HepG2 (cell line): ENCODE data around the gene TMEM63B. TPM values are rescaled to one million over a fixed set of nuclear protein-coding genes. Genes with fewer than 3 reads are reported as not detected.

Experiments
- E2F5 ChIP-seq: sonication (generic); formaldehyde crosslinking; conservative IDR thresholded peaks from 2 replicates; pipeline ENCODE4 v1.4.0; 2020; ENCODE audit warnings: missing genetic modification reagents
- ESRRA ChIP-seq: sonication (generic); formaldehyde crosslinking; IDR thresholded peaks from 2 replicates; pipeline ENCODE4 v1.5.1; 2020; ENCODE audit warnings: mild to moderate bottlenecking, low read depth, missing genetic modification reagents
- FOXP1 ChIP-seq, 2 experiments: fragments of 450-650 bp in 1 of 2; IDR thresholded peaks; 2 replicates each; pipeline ENCODE4 v1.6.1; 2017 to 2018; ENCODE audit warnings: antibody characterized with exemption in 1 of 2
- KAT2B ChIP-seq: fragments of 150-350 bp; IDR thresholded peaks from 2 replicates; pipeline ENCODE4 v1.6.1; 2014; ENCODE audit warnings: low read depth, low read length, borderline replicate concordance
- KAT8 ChIP-seq: IDR thresholded peaks from 2 replicates; pipeline ENCODE4 v1.6.1; 2016; ENCODE audit warnings: missing genetic modification reagents, missing compliant biosample characterization
- MYNN ChIP-seq: sonication (generic); formaldehyde crosslinking; IDR thresholded peaks from 2 replicates; pipeline ENCODE4 v1.4.0; 2020; ENCODE audit warnings: mild to moderate bottlenecking, low read depth, missing genetic modification reagents
- NFYC ChIP-seq: IDR thresholded peaks from 2 replicates; pipeline ENCODE4 v1.6.1; 2016; ENCODE audit warnings: missing genetic modification reagents, missing compliant biosample characterization
- NPAS2 ChIP-seq: sonication (generic); formaldehyde crosslinking; IDR thresholded peaks from 2 replicates; pipeline ENCODE4 v1.8.0; 2022; ENCODE audit warnings: mild to moderate bottlenecking, missing genetic modification reagents, borderline replicate concordance
- NR2F2 ChIP-seq: IDR thresholded peaks from 2 replicates; pipeline ENCODE4 v1.6.1; 2012; ENCODE audit warnings: low read depth, inconsistent platforms, borderline replicate concordance
- PHF21A ChIP-seq: sonication (generic); formaldehyde crosslinking; IDR thresholded peaks from 2 replicates; pipeline ENCODE4 v1.5.0; 2020; ENCODE audit warnings: mild to moderate bottlenecking, missing genetic modification reagents
- SOX13 ChIP-seq, 3 experiments: fragments of 450-650 bp in 1 of 3; sonication (generic) in 1 of 3; formaldehyde crosslinking in 1 of 3; IDR thresholded peaks in 2 of 3; conservative IDR thresholded peaks in 1 of 3; 2 replicates each; pipeline versions ENCODE4 v1.5.0 to v1.6.1; 2016 to 2020; ENCODE audit warnings: antibody characterized with exemption in 1 of 3, mild to moderate bottlenecking in 1 of 3, missing compliant biosample characterization in 1 of 3, missing genetic modification reagents in 1 of 3, moderate library complexity in 1 of 3
- SOX6 ChIP-seq, 2 experiments: fragments of 450-650 bp in 1 of 2; sonication (generic) in 1 of 2; formaldehyde crosslinking in 1 of 2; IDR thresholded peaks; 2 replicates each; pipeline versions ENCODE4 v1.4.0 to v1.6.1; 2017 to 2020; ENCODE audit warnings: antibody characterized with exemption in 1 of 2, mild to moderate bottlenecking in 1 of 2, missing genetic modification reagents in 1 of 2
- TFE3 ChIP-seq: IDR thresholded peaks from 2 replicates; pipeline ENCODE4 v1.6.1; 2016
- ZBTB37 ChIP-seq: sonication (generic); formaldehyde crosslinking; IDR thresholded peaks from 2 replicates; pipeline ENCODE4 v1.4.0; 2020; ENCODE audit warnings: mild to moderate bottlenecking, missing genetic modification reagents
- ZFP36L1 ChIP-seq: sonication (generic); formaldehyde crosslinking; IDR thresholded peaks from 2 replicates; pipeline ENCODE4 v1.8.0; 2022; ENCODE audit warnings: mild to moderate bottlenecking, missing genetic modification reagents, moderate library complexity
- ZNF121 ChIP-seq: sonication (generic); formaldehyde crosslinking; IDR thresholded peaks from 2 replicates; pipeline ENCODE4 v1.5.0; 2020; ENCODE audit warnings: mild to moderate bottlenecking, missing genetic modification reagents
- ZNF205 ChIP-seq: IDR thresholded peaks from 2 replicates; pipeline ENCODE4 v1.6.1; 2018; ENCODE audit warnings: missing biosample characterization, missing genetic modification reagents
- ZNF207 ChIP-seq: fragments of 450-650 bp; IDR thresholded peaks from 2 replicates; pipeline ENCODE4 v1.6.1; 2016; ENCODE audit warnings: antibody characterized with exemption, borderline replicate concordance
- ZNF512B ChIP-seq: sonication (generic); formaldehyde crosslinking; IDR thresholded peaks from 2 replicates; pipeline ENCODE4 v1.5.1; 2020; ENCODE audit warnings: missing genetic modification reagents, mild to moderate bottlenecking, borderline replicate concordance
- ZNF629 ChIP-seq: sonication (generic); formaldehyde crosslinking; conservative IDR thresholded peaks from 2 replicates; pipeline ENCODE4 v1.5.0; 2020; ENCODE audit warnings: missing genetic modification reagents
- ZNF816 ChIP-seq: sonication (generic); formaldehyde crosslinking; IDR thresholded peaks from 2 replicates; pipeline ENCODE4 v1.8.0; 2022; ENCODE audit warnings: missing genetic modification reagents, mild to moderate bottlenecking, borderline replicate concordance
- ZSCAN31 ChIP-seq: sonication (generic); formaldehyde crosslinking; IDR thresholded peaks from 2 replicates; pipeline ENCODE4 v1.5.0; 2020; ENCODE audit warnings: low read depth, mild to moderate bottlenecking, missing genetic modification reagents
- polyA plus RNA-seq, 8 experiments: library from polyadenylated mRNA; depleted of rRNA in 3 of 8; stranded (reverse) in 7 of 8; unstranded in 1 of 8; fragments of >200 nt; fragmentation: Illumina TruSeq in 4 of 8; extraction: Trizol in 4 of 8; gene quantifications; 2 replicates each; pipeline versions ENCODE4 v1.2.1 to v1.2.3, GENCODE V29; 2011 to 2016; ENCODE audit warnings: low read depth in 4 of 8, missing spikeins in 1 of 8, mixed read lengths in 1 of 8; ENCODE audit not compliant: insufficient read depth in 1 of 8
- total RNA-seq, 5 experiments: library from RNA; depleted of rRNA; stranded (reverse); fragments of >200 nt; fragmentation: Illumina TruSeq; extraction: Trizol; gene quantifications; 2 replicates each; pipeline ENCODE4 v1.2.3, GENCODE V29; 2016; ENCODE audit warnings: low read depth in 1 of 5

The TMEM63B gene
- total and polyA plus RNA-seq, 2 of the 13 experiments (the other 11 are each of a cell fraction or from before 2014, with no cell fraction given): 27.4 to 75.8 TPM

GRCh38 chr6:44099192-44099591 lies 28.2 kb upstream of the TMEM63B start (continued):
- TF ChIP-seq ZBTB37 (CRISPR knock-in tag): no peak
- TF ChIP-seq SOX6 (IDR thresholded peaks at IDR 0.05): no peak
- peak; percentile 70; the same call in 1 of the 2 replicates for TF ChIP-seq SOX6 (CRISPR knock-in tag; IDR thresholded peaks at IDR 0.05)
- TF ChIP-seq MYNN: no peak
- no peak for TF ChIP-seq NPAS2 (CRISPR knock-in tag)
- no peak for TF ChIP-seq ZNF629
- TF ChIP-seq E2F5 (CRISPR knock-in tag): no peak
- TF ChIP-seq KAT8 (CRISPR knock-in tag): no peak
- no peak for TF ChIP-seq KAT2B
- no peak for TF ChIP-seq ESRRA (CRISPR knock-in tag)
- no peak for TF ChIP-seq FOXP1 (IDR thresholded peaks at IDR 0.05)
- peak; percentile 18; the same call in 1 of the 2 replicates for TF ChIP-seq FOXP1 (CRISPR knock-in tag; IDR thresholded peaks at IDR 0.05)
- TF ChIP-seq NFYC (CRISPR knock-in tag): no peak
- no peak for TF ChIP-seq NR2F2
- TF ChIP-seq ZNF207: no peak
- no peak for TF ChIP-seq ZFP36L1 (CRISPR knock-in tag)
- no peak for TF ChIP-seq TFE3
- no peak for TF ChIP-seq ZNF512B
- 0 out of 2 replicates have a peak, but pooled peaks have one; percentile 36 for TF ChIP-seq ZNF205
- no peak for TF ChIP-seq SOX13 (IDR thresholded peaks at IDR 0.05)
- TF ChIP-seq SOX13 (CRISPR knock-in tag; conservative IDR thresholded peaks at IDR 0.05 in 1 of 2, IDR thresholded peaks at IDR 0.05 in 1 of 2): peak in 1 of 2 experiments; percentile 76; a peak in 2 of 4 replicates
- TF ChIP-seq PHF21A (CRISPR knock-in tag): no peak
- no peak for TF ChIP-seq ZNF816 (CRISPR knock-in tag)
- no peak for TF ChIP-seq ZNF121 (CRISPR knock-in tag)
- TF ChIP-seq ZSCAN31: no peak
